ENCODE data around the gene BCAT1. TPM values are rescaled to one million over a fixed set of nuclear protein-coding genes. Genes with fewer than 3 reads are reported as not detected.
A peak's percentile ranks its signal among the peaks of the same experiment; 100 is the strongest.

Gene BCAT1
- total RNA-seq, 2 donors from 2014 or later: 45.0 to 141 TPM

DNA sequence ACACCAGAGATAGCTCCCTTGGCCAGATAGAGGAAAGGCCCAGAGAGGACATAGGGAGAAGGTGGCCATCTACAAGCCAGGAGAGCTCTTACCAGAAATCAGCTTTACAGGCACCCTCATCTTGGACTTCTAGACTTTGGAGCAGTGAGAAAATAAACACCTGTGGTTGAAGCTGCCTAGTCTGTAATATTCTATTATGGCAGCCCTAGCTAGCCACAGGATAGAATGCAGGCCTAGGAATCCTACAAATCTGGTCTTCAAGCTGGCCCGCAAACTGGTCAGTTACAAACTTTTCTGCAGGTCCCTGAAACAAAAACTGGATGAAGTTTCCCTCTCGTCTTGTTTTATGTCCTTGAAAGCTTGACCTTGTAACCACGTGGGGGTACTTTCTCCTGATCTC, 92.4 kb downstream of the BCAT1 start:
- WGBS, 2 experiments (ENCODE audit: insufficient coverage in 1 of 2, insufficient read length in 1 of 2): 93 to 96% methylated on average over 3 of the region's 3 CpGs
- no peak for DNase-seq
- Mint-ChIP-seq H3K27me3 (ENCODE audit: insufficient read depth) (no peaks in the 10 kb centered on the region), H3K4me3 (no peak overlapping the region), H3K4me1 (peaks cover 23% of the 10 kb centered on the region), H3K36me3 (ENCODE audit: low read depth) (peaks cover 66% of the 10 kb centered on the region), H3K27ac (no peak overlapping the region), H3K9me3 (peaks cover 65% of the 10 kb centered on the region)
- Histone ChIP-seq H3K4me3 (ENCODE audit: low read length) (no peak overlapping the region), H3K27me3 (ENCODE audit: control insufficient read depth, insufficient read depth, low read length, poor library complexity, severe bottlenecking) (no peaks in the 10 kb centered on the region), H3K27ac (ENCODE audit: low read depth, low read length) (no peak overlapping the region), H3K9ac (ENCODE audit: extremely low read depth, low read length, poor library complexity, severe bottlenecking) (no peak overlapping the region), H3K4me1 (ENCODE audit: control insufficient read depth, insufficient read depth, low read length) (peaks cover 8% of the 10 kb centered on the region), H3K36me3 (ENCODE audit: control insufficient read depth, insufficient read depth, low read length) (peaks cover 58% of the 10 kb centered on the region), H3K9me3 (ENCODE audit: control insufficient read depth, low read length) (peaks cover 65% of the 10 kb centered on the region)
- TF ChIP-seq, protein P1, sequence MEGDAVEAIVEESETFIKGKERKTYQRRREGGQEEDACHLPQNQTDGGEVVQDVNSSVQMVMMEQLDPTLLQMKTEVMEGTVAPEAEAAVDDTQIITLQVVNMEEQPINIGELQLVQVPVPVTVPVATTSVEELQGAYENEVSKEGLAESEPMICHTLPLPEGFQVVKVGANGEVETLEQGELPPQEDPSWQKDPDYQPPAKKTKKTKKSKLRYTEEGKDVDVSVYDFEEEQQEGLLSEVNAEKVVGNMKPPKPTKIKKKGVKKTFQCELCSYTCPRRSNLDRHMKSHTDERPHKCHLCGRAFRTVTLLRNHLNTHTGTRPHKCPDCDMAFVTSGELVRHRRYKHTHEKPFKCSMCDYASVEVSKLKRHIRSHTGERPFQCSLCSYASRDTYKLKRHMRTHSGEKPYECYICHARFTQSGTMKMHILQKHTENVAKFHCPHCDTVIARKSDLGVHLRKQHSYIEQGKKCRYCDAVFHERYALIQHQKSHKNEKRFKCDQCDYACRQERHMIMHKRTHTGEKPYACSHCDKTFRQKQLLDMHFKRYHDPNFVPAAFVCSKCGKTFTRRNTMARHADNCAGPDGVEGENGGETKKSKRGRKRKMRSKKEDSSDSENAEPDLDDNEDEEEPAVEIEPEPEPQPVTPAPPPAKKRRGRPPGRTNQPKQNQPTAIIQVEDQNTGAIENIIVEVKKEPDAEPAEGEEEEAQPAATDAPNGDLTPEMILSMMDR (conservative IDR thresholded peaks at IDR 0.05): no peak

DNA sequence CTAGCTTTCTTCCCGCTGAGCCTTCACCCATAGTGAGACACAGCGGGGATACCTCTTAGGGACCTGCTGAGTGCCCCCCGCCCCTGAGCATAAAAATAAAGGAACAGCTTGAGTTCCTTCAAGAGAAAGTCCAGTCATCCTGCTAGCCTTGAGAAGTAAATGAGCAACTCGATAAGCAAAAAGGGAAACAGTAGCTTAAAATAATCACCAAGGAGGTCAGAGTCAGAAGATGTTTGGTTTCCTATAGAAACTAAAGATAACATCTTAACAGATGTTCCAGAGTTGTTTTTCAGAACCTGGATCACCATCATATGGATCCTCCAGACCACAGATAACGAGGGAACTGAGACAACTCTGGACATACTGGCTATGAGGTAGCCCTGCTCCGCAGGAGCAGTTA, 94.0 kb downstream of the BCAT1 start:
- Histone ChIP-seq H3K4me1 (ENCODE audit: control insufficient read depth, insufficient read depth, low read length) (peaks cover 8% of the 10 kb centered on the region), H3K9ac (ENCODE audit: extremely low read depth, low read length, poor library complexity, severe bottlenecking) (no peak overlapping the region), H3K27me3 (ENCODE audit: control insufficient read depth, insufficient read depth, low read length, poor library complexity, severe bottlenecking) (no peaks in the 10 kb centered on the region), H3K4me3 (ENCODE audit: low read length) (no peak overlapping the region), H3K9me3 (ENCODE audit: control insufficient read depth, low read length) (peaks cover 49% of the 10 kb centered on the region), H3K27ac (ENCODE audit: low read depth, low read length) (no peak overlapping the region), H3K36me3 (ENCODE audit: control insufficient read depth, insufficient read depth, low read length) (peaks cover 49% of the 10 kb centered on the region)
- 67 to 80% methylated on average over 4 to 6 of the region's 6 CpGs for WGBS, 2 experiments (ENCODE audit: insufficient coverage in 1 of 2, insufficient read length in 1 of 2)
- Mint-ChIP-seq H3K36me3 (ENCODE audit: low read depth) (peaks cover 50% of the 10 kb centered on the region), H3K9me3 (peaks cover 48% of the 10 kb centered on the region), H3K27me3 (ENCODE audit: insufficient read depth) (no peaks in the 10 kb centered on the region), H3K27ac (no peak overlapping the region), H3K4me3 (no peak overlapping the region), H3K4me1 (peaks cover 33% of the 10 kb centered on the region)
- DNase-seq: no peak
- TF ChIP-seq, protein P1 (conservative IDR thresholded peaks at IDR 0.05): no peak

DNA sequence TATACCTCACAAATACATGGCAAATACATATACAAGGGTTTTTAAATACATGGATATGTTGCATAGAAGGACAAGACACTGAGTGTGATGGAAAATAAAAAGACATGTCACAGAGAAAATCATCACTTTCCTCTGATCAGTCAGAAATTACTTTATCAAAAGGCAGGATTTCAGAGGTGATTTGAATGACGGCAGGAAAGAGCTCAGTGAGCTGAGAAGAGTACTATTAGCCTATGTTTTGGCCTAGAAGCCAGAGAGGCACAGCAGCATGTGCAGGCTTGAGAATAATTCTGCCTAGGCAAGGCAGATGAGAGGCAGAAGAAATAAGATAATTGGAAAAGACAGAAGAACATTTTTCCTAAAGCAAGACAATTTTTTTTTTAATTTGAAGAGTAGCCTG, 94.9 kb downstream of the BCAT1 start:
- Histone ChIP-seq H3K36me3 (ENCODE audit: control insufficient read depth, insufficient read depth, low read length) (peaks cover 48% of the 10 kb centered on the region), H3K4me1 (ENCODE audit: control insufficient read depth, insufficient read depth, low read length) (peaks cover 8% of the 10 kb centered on the region), H3K27me3 (ENCODE audit: control insufficient read depth, insufficient read depth, low read length, poor library complexity, severe bottlenecking) (no peaks in the 10 kb centered on the region), H3K9ac (ENCODE audit: extremely low read depth, low read length, poor library complexity, severe bottlenecking) (no peak overlapping the region), H3K4me3 (ENCODE audit: low read length) (no peak overlapping the region), H3K27ac (ENCODE audit: low read depth, low read length) (no peak overlapping the region), H3K9me3 (ENCODE audit: control insufficient read depth, low read length) (peaks cover 40% of the 10 kb centered on the region)
- Mint-ChIP-seq H3K27me3 (ENCODE audit: insufficient read depth) (no peaks in the 10 kb centered on the region), H3K4me1 (peaks cover 34% of the 10 kb centered on the region), H3K36me3 (ENCODE audit: low read depth) (peaks cover 44% of the 10 kb centered on the region), H3K9me3 (peaks cover 39% of the 10 kb centered on the region), H3K27ac (peak overlapping the region; percentile 4), H3K4me3 (no peak overlapping the region)
- no peak for DNase-seq
- WGBS, 2 experiments (ENCODE audit: insufficient coverage in 1 of 2, insufficient read length in 1 of 2): 68 to 100% methylated on average over 1 of the region's 1 CpG
- TF ChIP-seq, protein P1 (conservative IDR thresholded peaks at IDR 0.05): no peak

Measured in endodermal cell (in vitro differentiated cells).